ENCODE results near the gene EXOC4. TPM values are rescaled to one million over a fixed set of nuclear protein-coding genes. Genes with fewer than 3 reads are reported as not detected.

The EXOC4 gene
- total RNA-seq, 1 experiment from 2014 or later, result 75.8 TPM

GRCh38 chr7:133773601-133774000 lies 520.7 kb downstream of the EXOC4 start:
- Histone ChIP-seq H3K4me2 (ENCODE audit: insufficient read depth, insufficient read length, low read length) (no peak overlapping the region), H3K9ac (ENCODE audit: extremely low read depth, insufficient read length, low read length) (no peak overlapping the region), H3K4ac (ENCODE audit: low read depth, low read length) (no peak overlapping the region), H2BK20ac (ENCODE audit: low read depth, low read length, poor library complexity, severe bottlenecking) (no peak overlapping the region), H3K23me2 (ENCODE audit: insufficient read length, low read depth, low read length, poor library complexity, severe bottlenecking) (no peaks in the 10 kb centered on the region), H3K4me1 (ENCODE audit: insufficient read depth, low read length) (no peaks in the 10 kb centered on the region; the same call in 1 of the 2 replicates), H4K20me1 (ENCODE audit: control insufficient read depth, insufficient read depth, insufficient read length) (no peaks in the 10 kb centered on the region), H3T11ph (ENCODE audit: low read length) (no peak overlapping the region), H2AK5ac (ENCODE audit: insufficient read length, low read length) (no peak overlapping the region), H2BK5ac (ENCODE audit: insufficient read length, low read length) (no peak overlapping the region), H3K18ac (ENCODE audit: insufficient read length, low read depth, low read length) (no peak overlapping the region), H2BK15ac (ENCODE audit: low read depth, low read length) (no peak overlapping the region), H3K27ac (ENCODE audit: insufficient read length, low read depth, low read length) (no peak overlapping the region), H2BK120ac (ENCODE audit: low read depth, low read length, poor library complexity, severe bottlenecking) (no peak overlapping the region), H3K27me3 (ENCODE audit: insufficient read depth, low read length) (no peaks in the 10 kb centered on the region), H3K23ac (ENCODE audit: insufficient read length, low read depth, low read length) (no peak overlapping the region), H4K5ac (ENCODE audit: insufficient read length, low read depth, low read length) (no peak overlapping the region), H3K79me2 (ENCODE audit: insufficient read depth, low read length) (no peaks in the 10 kb centered on the region), H3K79me1 (ENCODE audit: insufficient read depth, low read depth, low read length, poor library complexity, severe bottlenecking) (no peaks in the 10 kb centered on the region), H3K9me3 (ENCODE audit: control insufficient read depth, low read depth, low read length) (no peaks in the 10 kb centered on the region), H2AFZ (ENCODE audit: low read length) (no peak overlapping the region), H4K8ac (replicated peaks; ENCODE audit: insufficient read length, low read depth, low read length) (no peak overlapping the region), H4K91ac (ENCODE audit: insufficient read length, low read depth, low read length) (no peak overlapping the region), H3K14ac (ENCODE audit: insufficient read depth, low read length) (no peak overlapping the region), H2BK12ac (ENCODE audit: insufficient read length, low read depth, low read length) (no peak overlapping the region), H3K56ac (ENCODE audit: insufficient read length, low read depth, low read length) (no peak overlapping the region)
- Mint-ChIP-seq H3K9me3 (no peaks in the 10 kb centered on the region), H3K27me3 (ENCODE audit: low read depth) (no peaks in the 10 kb centered on the region), H3K36me3 (ENCODE audit: insufficient read depth in 1 of 3, low read depth in 3 of 3) (peaks cover 0 to 4% (median 3%) of the 10 kb centered on the region in 3 experiments; a peak in 1 of 7 replicates), H3K4me1 (peaks cover 2 to 4% of the 10 kb centered on the region in 2 experiments; a peak in 2 of 4 replicates), H3K27ac (no peak overlapping the region), H3K4me3 (no peak overlapping the region)
- TF ChIP-seq CTCF (conservative IDR thresholded peaks at IDR 0.05), result no peak
- no peak for DNase-seq
- no CpG with 5 or more reads among the region's 3 CpGs for WGBS (ENCODE audit: extremely low coverage, insufficient read length, low lambda C conversion rate)
